CD4-positive, alpha-beta T cell treated with Interleukin-1 beta for 1 hour (primary cell): ENCODE results near the gene FEN1.

Experiments used
- DNase-seq, 2 donors: peaks; one replicate each; pipeline ENCODE4 v3.0.0-alpha.2; 2020 to 2022

The FEN1 gene

GRCh38 chr11:61827571-61828378 lies 35.1 kb downstream of the FEN1 start, which contains the start of gene FADS2:
Gene FADS2 (plus strand): TSS chr11:61828300. CDS start chr11:61828391, 91 bp downstream.
- peak; percentile 66 to 67 for DNase-seq

GRCh38 chr11:61828379-61828628 lies 35.6 kb downstream of the FEN1 start:
- no peak for DNase-seq

GRCh38 chr11:61828629-61829407 lies 36.1 kb downstream of the FEN1 start:
- DNase-seq = peak in 1 of 2 donors; percentile 25

- DNase-seq = no peak
These were observed 37.1 kb downstream of the FEN1 start for GRCh38 chr11:61829806-61830205.

- no peak for DNase-seq
These were observed 37.8 kb downstream of the FEN1 start for GRCh38 chr11:61830237-61831105.

GRCh38 chr11:61832207-61832606 lies 39.5 kb downstream of the FEN1 start:
- DNase-seq = no peak

GRCh38 chr11:61832754-61833153 lies 40.0 kb downstream of the FEN1 start:
- no peak for DNase-seq

GRCh38 chr11:61833471-61833870 lies 40.8 kb downstream of the FEN1 start:
- DNase-seq = peak in 1 of 2 donors; percentile 17

GRCh38 chr11:61833926-61834277 lies 41.2 kb downstream of the FEN1 start:
- DNase-seq = no peak

GRCh38 chr11:61834278-61835048 lies 41.8 kb downstream of the FEN1 start:
- peak; percentile 59 to 64 for DNase-seq

GRCh38 chr11:61836193-61836592 lies 43.5 kb downstream of the FEN1 start:
- no peak for DNase-seq

GRCh38 chr11:61837411-61838005 lies 44.8 kb downstream of the FEN1 start:
- no peak for DNase-seq

GRCh38 chr11:61838501-61838900 lies 45.8 kb downstream of the FEN1 start:
- no peak for DNase-seq

GRCh38 chr11:61838921-61839320 lies 46.2 kb downstream of the FEN1 start:
- no peak for DNase-seq

GRCh38 chr11:61839742-61840141 lies 47.0 kb downstream of the FEN1 start:
- no peak for DNase-seq

GRCh38 chr11:61840371-61840770 lies 47.7 kb downstream of the FEN1 start:
- DNase-seq = no peak

- no peak for DNase-seq
These were observed 49.2 kb downstream of the FEN1 start for GRCh38 chr11:61841636-61842527.

GRCh38 chr11:61842528-61842820 lies 49.8 kb downstream of the FEN1 start:
- no peak for DNase-seq

GRCh38 chr11:61844909-61845565 lies 52.3 kb downstream of the FEN1 start:
- no peak for DNase-seq

- DNase-seq = no peak
These were observed 53.8 kb downstream of the FEN1 start for GRCh38 chr11:61846362-61847020.
